A673 (cell line): ENCODE results near the gene MED13.

Source experiments
- EZH2 ChIP-seq: fragments of 200-600 bp; sonication (generic); IDR thresholded peaks from 2 replicates; pipeline ENCODE4 v1.6.1; 2017; ENCODE audit warnings: borderline replicate concordance, low read depth, mild to moderate bottlenecking, mixed read lengths, antibody characterized with exemption, low read length; ENCODE audit not compliant: poor library complexity, severe bottlenecking
- TF ChIP-seq, protein P1 (sequence below): fragments of 300-800, 200-600 bp; sonication (generic); conservative IDR thresholded peaks from 2 replicates; pipeline ENCODE4 v1.5.1; 2017; ENCODE audit warnings: low read depth, mild to moderate bottlenecking, antibody characterized with exemption, low read length, moderate library complexity, mixed read lengths

DNA sequence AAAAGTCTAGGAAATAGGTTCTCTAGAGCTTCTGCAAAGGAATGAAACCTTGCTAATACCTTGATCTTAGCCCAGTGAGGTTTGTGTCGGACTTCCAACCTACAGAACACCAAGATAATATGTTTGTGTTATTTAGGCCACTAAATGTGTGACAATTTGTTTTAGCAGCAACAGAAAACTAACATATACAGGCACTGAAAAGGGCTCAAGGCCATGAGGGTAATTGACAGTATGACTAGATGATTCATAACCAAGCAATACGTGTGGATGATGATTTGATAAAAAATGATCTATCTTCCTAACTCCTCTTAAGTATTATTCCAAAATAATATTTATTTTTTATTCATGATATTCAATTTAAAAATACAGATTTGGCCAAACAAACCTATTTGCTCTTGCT is 27.7 kb upstream of the MED13 start:
- TF ChIP-seq, protein P1, sequence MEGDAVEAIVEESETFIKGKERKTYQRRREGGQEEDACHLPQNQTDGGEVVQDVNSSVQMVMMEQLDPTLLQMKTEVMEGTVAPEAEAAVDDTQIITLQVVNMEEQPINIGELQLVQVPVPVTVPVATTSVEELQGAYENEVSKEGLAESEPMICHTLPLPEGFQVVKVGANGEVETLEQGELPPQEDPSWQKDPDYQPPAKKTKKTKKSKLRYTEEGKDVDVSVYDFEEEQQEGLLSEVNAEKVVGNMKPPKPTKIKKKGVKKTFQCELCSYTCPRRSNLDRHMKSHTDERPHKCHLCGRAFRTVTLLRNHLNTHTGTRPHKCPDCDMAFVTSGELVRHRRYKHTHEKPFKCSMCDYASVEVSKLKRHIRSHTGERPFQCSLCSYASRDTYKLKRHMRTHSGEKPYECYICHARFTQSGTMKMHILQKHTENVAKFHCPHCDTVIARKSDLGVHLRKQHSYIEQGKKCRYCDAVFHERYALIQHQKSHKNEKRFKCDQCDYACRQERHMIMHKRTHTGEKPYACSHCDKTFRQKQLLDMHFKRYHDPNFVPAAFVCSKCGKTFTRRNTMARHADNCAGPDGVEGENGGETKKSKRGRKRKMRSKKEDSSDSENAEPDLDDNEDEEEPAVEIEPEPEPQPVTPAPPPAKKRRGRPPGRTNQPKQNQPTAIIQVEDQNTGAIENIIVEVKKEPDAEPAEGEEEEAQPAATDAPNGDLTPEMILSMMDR = no peak
- no peak for TF ChIP-seq EZH2
